ENCODE data around the gene SAAL1.
"Not testable (repeated sequence)": the region's sequence is repeated elsewhere in the genome, so short reads cannot be mapped to it uniquely, and the experiment has no call there.

Gene SAAL1

GRCh38 chr11:18135308-18135707 is 29.4 kb upstream of the SAAL1 start:
- no peak overlapping the region for H3K4me3 ChIP-seq (ENCODE audit: low read depth, low read length)
- no peak for TF ChIP-seq CTCF (IDR thresholded peaks at IDR 0.05; ENCODE audit: borderline replicate concordance, insufficient read depth, low read depth, low read length)

DNA sequence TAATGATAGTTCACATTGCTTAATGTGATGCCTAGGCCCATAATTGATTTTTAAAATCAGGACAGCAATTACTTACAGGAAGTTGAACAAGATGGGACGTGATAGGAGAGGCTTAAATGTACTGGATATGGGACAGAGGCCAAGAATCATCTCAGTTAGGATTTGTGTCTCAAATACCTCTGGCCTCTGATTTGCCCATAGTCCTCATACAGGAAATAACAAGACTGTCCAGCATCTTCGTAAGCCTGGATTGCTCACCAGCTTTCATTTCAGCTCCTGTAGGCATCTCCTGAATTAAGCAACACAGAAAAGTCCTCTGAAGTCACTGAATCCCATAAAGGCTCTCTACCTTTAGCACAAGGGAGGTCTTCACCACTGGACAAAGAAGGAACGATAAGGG is 26.5 kb upstream of the SAAL1 start, which contains the start of gene MRGPRX3:
Gene MRGPRX3 (plus strand): TSS at position 231 of the 400 bp plus-strand sequence. CDS start 4,632 bp downstream, outside the sequence.
- no peak within 1 kb of the TSS for H3K4me3 ChIP-seq (ENCODE audit: low read depth, low read length)
- TF ChIP-seq CTCF (IDR thresholded peaks at IDR 0.05; ENCODE audit: borderline replicate concordance, insufficient read depth, low read depth, low read length): no peak

DNA sequence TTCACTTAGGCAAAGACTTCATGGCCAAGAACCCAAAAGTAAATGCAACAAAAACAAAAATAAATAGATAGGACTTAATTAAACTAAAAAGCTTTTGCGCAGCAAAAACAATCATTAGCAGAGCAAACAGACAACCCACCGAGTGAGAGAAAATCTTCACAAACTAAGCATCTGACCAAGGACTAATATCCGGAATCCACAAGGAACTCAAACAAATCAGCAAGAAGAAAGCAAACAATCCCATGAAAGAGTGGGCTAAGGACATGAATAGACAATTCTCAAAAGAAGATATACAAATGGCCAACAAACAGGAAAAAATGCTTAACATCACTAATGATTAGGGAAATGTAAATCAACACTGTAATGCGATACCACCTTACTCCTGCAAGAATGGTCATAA is 25.2 kb upstream of the SAAL1 start:
- H3K4me3 ChIP-seq (ENCODE audit: low read depth, low read length): not testable (repeated sequence)

- not testable (repeated sequence) for H3K4me3 ChIP-seq (ENCODE audit: low read depth, low read length)
These were observed 15.5 kb upstream of the SAAL1 start for GRCh38 chr11:18121331-18121828.

GRCh38 chr11:18115360-18116127 is 9.7 kb upstream of the SAAL1 start:
- peak; percentile 86 for TF ChIP-seq CTCF (IDR thresholded peaks at IDR 0.05; ENCODE audit: borderline replicate concordance, insufficient read depth, low read depth, low read length)

GRCh38 chr11:18111005-18111404 is 5.1 kb upstream of the SAAL1 start:
- no peak for TF ChIP-seq CTCF (IDR thresholded peaks at IDR 0.05; ENCODE audit: borderline replicate concordance, insufficient read depth, low read depth, low read length)
- no peak overlapping the region for H3K4me3 ChIP-seq (ENCODE audit: low read depth, low read length)

More at GRCh38 chr11:18115360-18116127, 9.7 kb upstream of the SAAL1 start:
- H3K4me3 ChIP-seq (ENCODE audit: low read depth, low read length): no peak overlapping the region

GRCh38 chr11:18108254-18108653 is 2.4 kb upstream of the SAAL1 start:
- H3K4me3 ChIP-seq (ENCODE audit: low read depth, low read length): no peak overlapping the region
- TF ChIP-seq CTCF (IDR thresholded peaks at IDR 0.05; ENCODE audit: borderline replicate concordance, insufficient read depth, low read depth, low read length): no peak

DNA sequence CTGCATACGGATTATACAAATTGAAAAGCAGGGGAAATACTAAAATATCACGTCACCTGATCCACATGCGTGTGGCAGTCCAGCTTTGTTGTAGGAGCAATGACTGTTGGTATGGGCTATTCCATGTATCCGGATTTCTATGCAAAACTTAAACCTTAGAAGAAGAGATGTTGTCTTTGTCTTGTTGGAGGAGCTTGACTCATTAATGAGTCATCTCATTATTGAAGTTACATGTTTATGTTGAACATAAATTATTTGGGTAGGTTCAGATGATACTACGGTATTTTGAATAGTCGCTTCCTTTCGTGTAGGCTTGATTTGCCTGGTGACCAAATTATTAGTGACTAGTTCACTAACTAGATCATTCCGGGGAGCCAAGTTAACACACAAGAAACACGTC is 806 bp upstream of the SAAL1 start:
- TF ChIP-seq CTCF (IDR thresholded peaks at IDR 0.05; ENCODE audit: borderline replicate concordance, insufficient read depth, low read depth, low read length): no peak
- H3K4me3 ChIP-seq (ENCODE audit: low read depth, low read length): no peak overlapping the region

Data from GM12875 (cell line).